SK-N-SH (cell line): ENCODE results near the gene TEX19.

Experiments
- CHD2 ChIP-seq: fragments of 150-350 bp; IDR thresholded peaks from 2 replicates; pipeline ENCODE4 v1.6.1; 2018; ENCODE audit warnings: low read length; ENCODE audit not compliant: partially characterized antibody
- EZH2phosphoT487 ChIP-seq: fragments of 200-600 bp; sonication (generic); IDR thresholded peaks from 2 replicates; pipeline ENCODE4 v1.6.1; 2017; ENCODE audit warnings: low read depth, mixed run types, mild to moderate bottlenecking, antibody characterized with exemption, moderate library complexity, borderline replicate concordance
- FOXM1 ChIP-seq: IDR thresholded peaks from 2 replicates; pipeline ENCODE4 v1.4.0; 2012; ENCODE audit warnings: low read depth, mild to moderate bottlenecking
- JUND ChIP-seq: IDR thresholded peaks from 2 replicates; pipeline ENCODE4 v1.4.0; 2012
- POLR2AphosphoS5 ChIP-seq: IDR thresholded peaks from 2 replicates; pipeline ENCODE4 v1.6.1; 2012; ENCODE audit warnings: low read depth, low read length
- RAD21 ChIP-seq: IDR thresholded peaks from 2 replicates; pipeline ENCODE4 v1.6.1; 2012; ENCODE audit warnings: mild to moderate bottlenecking, low read length
- TF ChIP-seq, protein P1 (sequence below): IDR thresholded peaks from 2 replicates; pipeline ENCODE4 v1.6.1; 2012; ENCODE audit warnings: mild to moderate bottlenecking, low read depth, low read length, moderate library complexity
- TF ChIP-seq, protein P2 (sequence below): IDR thresholded peaks from 2 replicates; pipeline ENCODE4 v1.4.0; 2012; ENCODE audit warnings: low read depth

DNA sequence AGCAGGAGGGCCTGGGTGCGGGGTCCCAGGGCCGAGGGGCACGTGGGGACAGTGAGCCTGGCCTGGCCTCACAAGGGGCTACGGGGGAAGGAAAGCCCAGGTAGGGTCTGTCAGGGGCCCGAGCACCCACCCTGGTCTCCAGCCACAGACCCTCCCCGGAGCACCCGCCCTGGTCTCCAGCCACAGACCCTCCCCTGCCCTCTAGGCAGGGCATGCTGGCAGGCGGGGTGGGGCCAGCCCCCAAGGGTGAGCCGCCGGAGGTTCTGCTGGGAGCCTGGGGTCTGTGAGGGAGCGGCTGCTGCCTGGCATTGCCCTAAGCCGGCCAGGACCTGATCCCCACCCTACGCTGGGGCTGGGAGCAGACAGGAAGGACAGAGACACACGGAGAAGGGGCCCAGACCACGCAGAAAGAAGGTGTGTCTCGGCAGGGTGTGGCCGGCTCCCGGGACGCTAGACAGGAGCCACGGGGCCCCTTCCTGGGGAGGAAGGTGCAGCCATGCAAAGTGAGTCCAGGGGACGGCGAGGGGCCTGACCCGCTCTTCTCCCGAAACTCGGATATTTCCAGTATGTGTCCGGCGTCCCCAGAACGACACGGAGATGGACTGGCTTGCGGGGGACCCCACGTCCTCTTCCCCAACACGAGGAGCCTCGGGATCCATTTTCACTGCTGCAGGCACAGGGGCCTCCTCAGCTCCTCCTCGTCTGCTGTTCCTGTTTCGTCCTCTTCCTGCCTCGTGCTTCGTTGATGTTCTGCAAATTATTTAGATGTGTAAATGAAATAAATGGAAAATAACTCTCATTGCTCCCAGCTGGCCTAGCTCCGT, 28.0 kb downstream of the TEX19 start:
- TF ChIP-seq, protein P1, sequence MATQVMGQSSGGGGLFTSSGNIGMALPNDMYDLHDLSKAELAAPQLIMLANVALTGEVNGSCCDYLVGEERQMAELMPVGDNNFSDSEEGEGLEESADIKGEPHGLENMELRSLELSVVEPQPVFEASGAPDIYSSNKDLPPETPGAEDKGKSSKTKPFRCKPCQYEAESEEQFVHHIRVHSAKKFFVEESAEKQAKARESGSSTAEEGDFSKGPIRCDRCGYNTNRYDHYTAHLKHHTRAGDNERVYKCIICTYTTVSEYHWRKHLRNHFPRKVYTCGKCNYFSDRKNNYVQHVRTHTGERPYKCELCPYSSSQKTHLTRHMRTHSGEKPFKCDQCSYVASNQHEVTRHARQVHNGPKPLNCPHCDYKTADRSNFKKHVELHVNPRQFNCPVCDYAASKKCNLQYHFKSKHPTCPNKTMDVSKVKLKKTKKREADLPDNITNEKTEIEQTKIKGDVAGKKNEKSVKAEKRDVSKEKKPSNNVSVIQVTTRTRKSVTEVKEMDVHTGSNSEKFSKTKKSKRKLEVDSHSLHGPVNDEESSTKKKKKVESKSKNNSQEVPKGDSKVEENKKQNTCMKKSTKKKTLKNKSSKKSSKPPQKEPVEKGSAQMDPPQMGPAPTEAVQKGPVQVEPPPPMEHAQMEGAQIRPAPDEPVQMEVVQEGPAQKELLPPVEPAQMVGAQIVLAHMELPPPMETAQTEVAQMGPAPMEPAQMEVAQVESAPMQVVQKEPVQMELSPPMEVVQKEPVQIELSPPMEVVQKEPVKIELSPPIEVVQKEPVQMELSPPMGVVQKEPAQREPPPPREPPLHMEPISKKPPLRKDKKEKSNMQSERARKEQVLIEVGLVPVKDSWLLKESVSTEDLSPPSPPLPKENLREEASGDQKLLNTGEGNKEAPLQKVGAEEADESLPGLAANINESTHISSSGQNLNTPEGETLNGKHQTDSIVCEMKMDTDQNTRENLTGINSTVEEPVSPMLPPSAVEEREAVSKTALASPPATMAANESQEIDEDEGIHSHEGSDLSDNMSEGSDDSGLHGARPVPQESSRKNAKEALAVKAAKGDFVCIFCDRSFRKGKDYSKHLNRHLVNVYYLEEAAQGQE, result no peak
- TF ChIP-seq POLR2AphosphoS5, result no peak
- TF ChIP-seq RAD21, result no peak
- no peak for TF ChIP-seq JUND
- no peak for TF ChIP-seq FOXM1
- TF ChIP-seq, protein P2, sequence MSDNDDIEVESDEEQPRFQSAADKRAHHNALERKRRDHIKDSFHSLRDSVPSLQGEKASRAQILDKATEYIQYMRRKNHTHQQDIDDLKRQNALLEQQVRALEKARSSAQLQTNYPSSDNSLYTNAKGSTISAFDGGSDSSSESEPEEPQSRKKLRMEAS, result no peak
- no peak for TF ChIP-seq CHD2
- no peak for TF ChIP-seq EZH2phosphoT487
